Heart left ventricle (tissue), 13 donors: Measurements from ENCODE around the gene EXOC8.

Experiments used
- POLR2A ChIP-seq, 2 donors: fragments of 450-650 bp; IDR thresholded peaks; one replicate each; pipeline ENCODE4 v1.6.1; 2017; ENCODE audit warnings: antibody characterized with exemption in 2 of 2, mild to moderate bottlenecking in 2 of 2, moderate library complexity in 2 of 2
- TF ChIP-seq, protein P1 (sequence below), 12 donors: fragments of 200-600 bp; sonication (generic) in 4 of 12; IDR thresholded peaks; one replicate each; pipeline versions ENCODE4 v1.5.0 to v1.8.0; 2018 to 2022; ENCODE audit warnings: antibody characterized with exemption in 12 of 12, mild to moderate bottlenecking in 5 of 12
- donor health status: ischemic (EF 13 %, LVEDD 7.1; RV severe dilation, severe dysfunction).
- donor health status: DM: no; HTN: yes; CAD: no.
- donor health status: DM: no; HTN: no; CAD: no.
- donor health status: ischemic (EF 25% LVEDD 6.9; RV normal size, moderate dysfunction).
- donor health status: ischemic (EF 25% LVEDD 5.7; RV mildly dilated, moderate dysfunction).
- donor health status: ischemic (EF 35%, LVEDD 5.7; RV mildly dilated, moderate dysfunction).
- donor health status: nonischemic (EF 11% LVEDD 7.7; RV severe dilation, severe dysfunction).
- donor health status: DM: yes; HTN: yes; CAD: no.
- donor health status: PGD.
- donor health status: ischemic (EF 29% LVEDD 5.4; RV normal size, mild dysfunction).
- donor health status: nonischemic (EF 23%, LVEDD 6.1; RV moderate dilation, normal function).

DNA sequence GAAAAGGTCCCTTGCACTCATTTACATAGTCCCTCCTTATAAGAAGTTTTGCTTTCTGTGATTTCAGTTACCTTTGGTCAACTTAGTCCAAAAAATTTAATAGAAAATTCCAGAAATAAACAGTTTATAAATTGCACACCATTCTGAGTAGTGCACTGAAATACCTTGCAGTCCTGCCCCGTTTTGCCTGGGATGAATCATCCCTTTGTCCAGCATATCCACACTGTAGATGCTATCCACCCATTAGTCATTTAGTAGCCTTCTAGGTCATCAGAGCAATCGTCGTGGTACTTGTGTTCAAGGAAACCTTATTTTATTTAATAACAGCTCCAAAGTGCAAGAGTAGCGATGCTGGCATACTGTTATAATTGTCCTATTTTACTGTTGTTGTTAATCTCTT, 38.4 kb upstream of the EXOC8 start:
- TF ChIP-seq, protein P1, sequence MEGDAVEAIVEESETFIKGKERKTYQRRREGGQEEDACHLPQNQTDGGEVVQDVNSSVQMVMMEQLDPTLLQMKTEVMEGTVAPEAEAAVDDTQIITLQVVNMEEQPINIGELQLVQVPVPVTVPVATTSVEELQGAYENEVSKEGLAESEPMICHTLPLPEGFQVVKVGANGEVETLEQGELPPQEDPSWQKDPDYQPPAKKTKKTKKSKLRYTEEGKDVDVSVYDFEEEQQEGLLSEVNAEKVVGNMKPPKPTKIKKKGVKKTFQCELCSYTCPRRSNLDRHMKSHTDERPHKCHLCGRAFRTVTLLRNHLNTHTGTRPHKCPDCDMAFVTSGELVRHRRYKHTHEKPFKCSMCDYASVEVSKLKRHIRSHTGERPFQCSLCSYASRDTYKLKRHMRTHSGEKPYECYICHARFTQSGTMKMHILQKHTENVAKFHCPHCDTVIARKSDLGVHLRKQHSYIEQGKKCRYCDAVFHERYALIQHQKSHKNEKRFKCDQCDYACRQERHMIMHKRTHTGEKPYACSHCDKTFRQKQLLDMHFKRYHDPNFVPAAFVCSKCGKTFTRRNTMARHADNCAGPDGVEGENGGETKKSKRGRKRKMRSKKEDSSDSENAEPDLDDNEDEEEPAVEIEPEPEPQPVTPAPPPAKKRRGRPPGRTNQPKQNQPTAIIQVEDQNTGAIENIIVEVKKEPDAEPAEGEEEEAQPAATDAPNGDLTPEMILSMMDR (IDR thresholded peaks at IDR 0.05): no peak
- TF ChIP-seq POLR2A (IDR thresholded peaks at IDR 0.05): no peak
